ENCODE data around the gene SLC22A31.

The SLC22A31 gene

DNA sequence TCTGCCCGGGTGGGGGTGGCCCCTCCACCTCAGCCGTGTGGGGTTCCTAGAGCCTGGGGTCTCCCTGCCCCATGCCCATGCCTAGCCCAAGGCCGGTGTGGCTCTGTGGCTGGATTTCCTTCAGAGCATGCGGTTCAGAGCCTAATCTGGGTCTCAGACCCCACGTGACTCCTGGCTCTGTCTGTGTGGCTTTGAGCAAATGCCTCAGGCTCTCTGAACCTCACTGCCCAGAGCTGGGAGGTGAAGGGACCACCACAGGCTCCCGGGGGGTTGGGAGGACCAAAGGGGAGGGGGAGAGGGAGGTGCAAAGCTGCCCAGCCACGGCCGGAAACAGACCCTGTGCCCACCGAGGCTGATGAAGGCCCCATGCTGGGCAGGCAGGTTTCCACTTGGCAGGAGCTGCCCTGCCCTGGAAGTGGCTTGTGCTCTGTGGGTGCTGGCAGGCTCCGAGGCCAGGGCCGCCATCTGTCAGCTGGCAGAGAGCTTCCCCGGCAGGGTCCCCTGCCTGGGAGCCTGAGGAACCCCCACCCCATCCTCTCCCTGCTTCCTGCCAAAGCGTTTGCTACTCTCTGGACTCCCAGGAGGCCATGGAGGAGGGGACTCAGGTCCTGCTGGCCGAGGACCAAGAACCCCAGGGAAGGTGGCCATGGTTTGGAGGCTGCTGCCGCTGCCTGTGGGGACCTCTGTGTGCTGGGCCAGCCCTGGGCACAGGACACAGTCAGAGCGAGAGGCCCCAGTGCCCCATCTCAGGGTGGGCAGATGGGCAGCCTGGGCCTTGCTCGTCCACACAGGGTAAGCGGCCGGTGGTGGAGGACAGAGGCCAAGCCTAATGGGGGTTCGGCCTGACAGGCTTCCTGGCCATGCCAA is 24.8 kb downstream of the SLC22A31 start:
- TF ChIP-seq, protein P1, sequence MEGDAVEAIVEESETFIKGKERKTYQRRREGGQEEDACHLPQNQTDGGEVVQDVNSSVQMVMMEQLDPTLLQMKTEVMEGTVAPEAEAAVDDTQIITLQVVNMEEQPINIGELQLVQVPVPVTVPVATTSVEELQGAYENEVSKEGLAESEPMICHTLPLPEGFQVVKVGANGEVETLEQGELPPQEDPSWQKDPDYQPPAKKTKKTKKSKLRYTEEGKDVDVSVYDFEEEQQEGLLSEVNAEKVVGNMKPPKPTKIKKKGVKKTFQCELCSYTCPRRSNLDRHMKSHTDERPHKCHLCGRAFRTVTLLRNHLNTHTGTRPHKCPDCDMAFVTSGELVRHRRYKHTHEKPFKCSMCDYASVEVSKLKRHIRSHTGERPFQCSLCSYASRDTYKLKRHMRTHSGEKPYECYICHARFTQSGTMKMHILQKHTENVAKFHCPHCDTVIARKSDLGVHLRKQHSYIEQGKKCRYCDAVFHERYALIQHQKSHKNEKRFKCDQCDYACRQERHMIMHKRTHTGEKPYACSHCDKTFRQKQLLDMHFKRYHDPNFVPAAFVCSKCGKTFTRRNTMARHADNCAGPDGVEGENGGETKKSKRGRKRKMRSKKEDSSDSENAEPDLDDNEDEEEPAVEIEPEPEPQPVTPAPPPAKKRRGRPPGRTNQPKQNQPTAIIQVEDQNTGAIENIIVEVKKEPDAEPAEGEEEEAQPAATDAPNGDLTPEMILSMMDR (conservative IDR thresholded peaks at IDR 0.05; ENCODE audit: low read length) = no peak
- DNase-seq (ENCODE audit: low read depth) = no peak
- no peak overlapping the region for H3K4me3 ChIP-seq (ENCODE audit: low read length)

DNA sequence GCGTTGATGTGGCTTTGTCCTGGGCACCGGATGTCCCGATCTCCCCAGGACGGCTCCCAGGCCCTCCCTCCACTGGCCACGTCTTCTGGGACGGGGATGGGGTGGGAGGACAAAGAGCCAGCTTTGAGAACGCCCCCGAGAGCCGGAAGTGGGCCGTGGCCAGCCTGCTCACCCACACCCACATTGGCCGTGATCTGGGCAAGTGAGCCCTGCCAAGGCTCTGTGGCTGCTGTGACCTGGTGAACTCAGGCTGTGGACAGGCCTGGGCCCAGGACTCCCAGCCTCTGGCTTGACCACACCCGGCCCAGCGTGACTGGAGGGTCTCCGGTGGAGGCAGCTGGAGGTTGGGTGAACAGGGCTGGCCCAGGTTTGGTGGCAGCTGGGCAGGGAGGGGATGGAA is 25.5 kb downstream of the SLC22A31 start:
- no peak for DNase-seq (ENCODE audit: low read depth)
- H3K4me3 ChIP-seq (ENCODE audit: low read length) = no peak overlapping the region
- TF ChIP-seq, protein P1 (conservative IDR thresholded peaks at IDR 0.05; ENCODE audit: low read length) = no peak

DNA sequence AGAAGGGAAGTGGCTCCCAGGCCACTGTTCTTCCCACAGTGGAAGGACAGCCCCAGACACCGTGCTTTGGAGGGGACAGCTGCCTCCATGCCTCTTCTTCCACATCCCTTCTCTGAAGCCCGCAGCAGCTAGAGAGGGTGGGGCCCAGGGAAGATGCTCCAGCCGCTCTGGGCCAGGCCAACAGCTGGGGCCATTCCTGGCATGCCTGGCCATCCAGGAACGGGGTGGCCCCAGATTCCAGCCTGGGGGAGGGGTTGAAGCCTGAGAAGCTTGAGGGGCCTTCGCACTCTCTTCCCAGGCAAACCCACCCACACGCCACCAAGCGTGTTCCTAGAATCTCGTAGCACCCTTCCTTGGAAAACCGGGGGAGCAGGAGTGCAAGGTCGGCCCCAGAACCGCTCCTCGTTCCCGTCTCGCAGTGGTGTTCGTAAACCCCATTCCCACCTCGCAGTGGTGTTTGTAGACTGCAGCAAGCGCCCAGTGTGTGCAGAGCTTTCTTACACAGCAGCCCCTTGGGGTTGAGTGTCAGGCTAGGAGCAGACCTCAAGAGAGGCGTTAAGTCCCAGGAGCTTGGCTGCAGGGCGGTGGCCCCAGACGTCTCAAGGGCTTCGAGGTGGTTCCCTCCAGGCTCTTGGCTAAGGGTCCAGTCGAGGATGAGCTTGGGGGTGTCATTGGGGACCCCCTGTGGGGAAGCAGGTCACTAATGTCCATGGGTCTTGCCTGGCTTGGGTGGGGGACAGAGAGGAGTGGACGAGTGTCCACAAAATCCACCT is 26.1 kb downstream of the SLC22A31 start:
- TF ChIP-seq, protein P1 (conservative IDR thresholded peaks at IDR 0.05; ENCODE audit: low read length) = no peak
- DNase-seq (ENCODE audit: low read depth) = no peak
- H3K4me3 ChIP-seq (ENCODE audit: low read length) = no peak overlapping the region

DNA sequence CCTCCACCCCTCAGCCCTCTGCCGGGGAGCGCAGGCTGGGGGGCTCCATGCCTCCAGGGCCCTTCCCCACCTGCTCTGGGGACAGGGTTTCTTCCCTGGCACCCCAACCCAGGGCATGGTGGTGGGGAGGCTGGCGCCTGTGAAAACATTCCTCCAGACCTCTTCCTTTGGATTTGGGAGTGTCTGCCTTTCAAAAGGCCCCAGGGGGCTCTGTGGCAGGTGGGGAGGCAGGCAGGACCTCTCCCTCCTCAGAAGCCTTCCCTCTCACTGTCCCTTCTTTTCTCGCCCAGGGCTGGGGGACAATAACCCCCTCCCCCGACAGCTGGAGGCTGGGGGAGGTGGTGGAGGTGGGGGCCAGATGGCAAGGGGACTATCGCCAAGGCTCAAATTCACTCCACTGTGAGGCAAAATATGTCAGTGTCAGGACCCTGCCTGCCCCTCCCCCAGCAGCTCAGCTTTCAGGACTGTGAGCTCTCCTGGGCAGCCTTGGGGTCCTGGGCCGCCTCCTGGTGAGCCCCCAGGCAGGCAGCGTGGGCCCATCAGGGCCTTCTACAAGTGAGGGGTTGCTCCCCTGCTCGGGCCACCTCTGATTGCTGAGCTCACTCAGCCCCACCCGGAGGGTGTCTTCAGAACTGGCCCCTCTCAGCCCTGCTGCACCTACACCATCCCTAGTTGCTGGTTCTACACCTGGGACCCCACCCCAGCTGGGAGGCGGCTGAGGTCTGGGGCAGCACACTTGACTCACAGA is 27.0 kb downstream of the SLC22A31 start:
- TF ChIP-seq, protein P1 (conservative IDR thresholded peaks at IDR 0.05; ENCODE audit: low read length) = no peak
- no peak for DNase-seq (ENCODE audit: low read depth)
- no peak overlapping the region for H3K4me3 ChIP-seq (ENCODE audit: low read length)

DNA sequence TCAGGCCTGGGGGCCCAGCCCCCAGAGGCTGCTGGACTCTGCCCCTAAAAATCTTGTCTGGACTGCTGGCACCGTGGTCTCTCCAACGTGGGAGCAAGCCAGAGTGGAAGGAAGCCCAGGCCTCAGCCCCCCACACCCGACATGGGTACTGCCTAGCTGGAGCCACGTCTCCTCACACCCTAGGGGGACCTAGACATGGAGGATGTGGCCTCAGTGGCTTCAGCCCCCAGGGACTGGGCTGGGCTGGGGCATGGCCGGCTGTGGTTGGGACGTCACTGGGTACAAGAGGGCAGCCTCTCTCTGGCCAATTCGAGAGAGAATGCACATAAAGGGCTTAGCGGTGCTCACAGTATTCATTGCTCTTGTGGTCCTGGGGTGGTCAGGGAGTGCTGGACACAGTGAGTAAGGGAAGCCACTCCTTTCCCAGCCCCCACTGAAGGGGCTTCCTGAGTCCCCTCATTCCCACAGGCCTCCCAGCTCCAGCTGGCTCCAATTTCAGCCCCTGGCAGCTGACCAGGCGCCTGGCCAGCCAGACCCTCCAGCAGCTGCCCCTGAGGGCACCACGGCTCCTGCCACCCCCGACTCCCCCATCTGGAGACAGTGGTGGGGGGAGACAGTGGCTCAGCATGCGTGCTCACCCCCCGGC is 27.7 kb downstream of the SLC22A31 start:
- DNase-seq (ENCODE audit: low read depth) = no peak
- TF ChIP-seq, protein P1 (conservative IDR thresholded peaks at IDR 0.05; ENCODE audit: low read length) = no peak
- H3K4me3 ChIP-seq (ENCODE audit: low read length) = no peak overlapping the region

DNA sequence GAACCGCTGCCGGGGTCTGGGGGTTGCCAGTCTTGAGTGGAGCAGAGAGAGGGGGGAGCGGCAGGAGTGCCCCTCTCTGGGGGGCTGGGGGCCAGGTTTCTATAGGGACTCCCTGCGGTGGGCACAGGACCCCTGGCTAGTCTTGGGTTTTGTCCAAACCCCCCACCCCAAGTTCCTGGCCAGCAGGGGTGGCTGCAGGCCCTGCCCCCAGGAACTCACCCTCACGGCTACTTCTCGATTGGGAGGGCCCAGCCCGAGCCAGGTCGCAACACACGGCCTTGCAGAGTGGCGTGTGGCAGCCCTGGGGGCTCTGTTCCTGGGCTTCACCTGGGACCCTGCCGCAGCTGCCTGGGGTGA is 28.2 kb downstream of the SLC22A31 start:
- DNase-seq (ENCODE audit: low read depth) = no peak
- H3K4me3 ChIP-seq (ENCODE audit: low read length) = no peak overlapping the region
- TF ChIP-seq, protein P1 (conservative IDR thresholded peaks at IDR 0.05; ENCODE audit: low read length) = no peak

Measured in AG10803 (cell line).